Ovary (tissue), 3 donors: ENCODE data around the gene FHIP1A.

Source experiments
- CTCF ChIP-seq, 3 donors: fragments of 450-650 bp in 2 of 3; fragments of 200-600 bp in 1 of 3; IDR thresholded peaks; one replicate each; pipeline versions ENCODE4 v1.5.1 to v1.8.0; 2016 to 2022; ENCODE audit warnings: antibody characterized with exemption in 3 of 3, mild to moderate bottlenecking in 1 of 3
- EP300 ChIP-seq: sonication (generic); formaldehyde crosslinking; IDR thresholded peaks from one replicate; pipeline ENCODE4 v1.6.1; 2017; ENCODE audit warnings: antibody characterized with exemption
- donor health status: DM: no; HTN: no; CAD: no.

DNA sequence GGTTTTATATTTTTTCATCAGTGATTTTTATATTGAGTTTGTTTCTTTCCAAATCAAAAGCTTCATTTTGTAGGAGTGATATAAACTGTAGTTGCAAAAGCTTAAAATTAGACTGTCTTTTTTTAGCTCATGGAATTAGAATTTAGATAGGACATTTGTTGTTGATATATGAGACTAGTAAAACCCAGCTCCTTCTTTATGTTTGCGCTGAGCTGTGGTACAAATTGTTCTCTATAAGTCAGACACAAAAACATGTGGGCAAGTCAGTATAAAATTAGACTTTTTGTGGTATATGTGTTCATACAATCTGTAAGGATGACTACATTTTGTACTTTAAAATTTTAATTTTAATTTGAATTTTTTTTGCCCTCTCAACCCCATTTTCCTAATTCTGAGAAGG lies 18.3 kb downstream of the FHIP1A start:
- TF ChIP-seq EP300 = no peak
- TF ChIP-seq CTCF (IDR thresholded peaks at IDR 0.05) = no peak
